CD4-positive, alpha-beta T cell (primary cell): ENCODE measurements around the gene KHK. TPM values are rescaled to one million over a fixed set of nuclear protein-coding genes. Genes with fewer than 3 reads are reported as not detected.
A peak's percentile ranks its signal among the peaks of the same experiment; 100 is the strongest.
"Not testable (repeated sequence)": the region's sequence is repeated elsewhere in the genome, so short reads cannot be mapped to it uniquely, and the experiment has no call there.

Experiments
- ATAC-seq: fragments of 200-7000 bp; cut with Tn5 transposase; one replicate; pipeline ENCODE4 v1.10.0; 2022; ENCODE audit warnings: mild to moderate bottlenecking; ENCODE audit not compliant: poor library complexity
- CTCF ChIA-PET: fragments of 350-600 bp; sonication (Branson Sonifier 250); formaldehyde crosslinking; loops from one replicate; lab custom pipeline; 2021; ENCODE audit warnings: antibody characterized with exemption, inconsistent platforms; lab: Charles Lee
- POLR2A ChIA-PET: fragments of 350-600 bp; sonication (Branson Sonifier 250); formaldehyde crosslinking; loops from one replicate; lab custom pipeline; 2021; ENCODE audit warnings: antibody characterized with exemption, inconsistent platforms; lab: Charles Lee
- DNase-seq, 14 experiments: peaks; one replicate each; pipeline ENCODE4 v3.0.0-alpha.2; 2013 to 2020; ENCODE audit warnings: mixed read lengths in 2 of 14
- H3K27ac ChIP-seq, 2 donors: one replicate each; pipeline versions ENCODE4 v1.5.1 to v1.7.0; 2013; ENCODE audit warnings: low read length in 2 of 2, low read depth in 1 of 2, mild to moderate bottlenecking in 1 of 2
- H3K27me3 ChIP-seq, 2 experiments: 1 replicate in 1 of 2; 2 replicates in 1 of 2; pipeline versions ENCODE4 v1.6.1 to v1.7.0; 2013; ENCODE audit warnings: low read length in 2 of 2, control low read depth in 1 of 2, mild to moderate bottlenecking in 1 of 2, moderate library complexity in 1 of 2; ENCODE audit not compliant: insufficient read depth in 2 of 2, control insufficient read depth in 1 of 2
- H3K36me3 ChIP-seq: one replicate; pipeline ENCODE4 v1.6.1; 2013; ENCODE audit warnings: low read length, control low read depth; ENCODE audit not compliant: insufficient read depth
- H3K4me1 ChIP-seq: one replicate; pipeline ENCODE4 v1.6.1; 2013; ENCODE audit warnings: low read length, control low read depth; ENCODE audit not compliant: insufficient read depth
- H3K4me3 ChIP-seq: one replicate; pipeline ENCODE4 v1.5.1; 2013; ENCODE audit warnings: mild to moderate bottlenecking, low read length, moderate library complexity
- H3K9me3 ChIP-seq, 2 experiments: 1 replicate in 1 of 2; 2 replicates in 1 of 2; pipeline versions ENCODE4 v1.6.1 to v1.7.0; 2013; ENCODE audit warnings: low read length in 2 of 2, mild to moderate bottlenecking in 2 of 2, control low read depth in 1 of 2, moderate library complexity in 1 of 2; ENCODE audit not compliant: control insufficient read depth in 1 of 2, insufficient read depth in 1 of 2
- H3K27ac Mint-ChIP-seq: one replicate; pipeline ENCODE4 v1.8.0; 2020; ENCODE audit warnings: mixed read lengths
- H3K27me3 Mint-ChIP-seq: one replicate; pipeline ENCODE4 v1.8.0; 2021; ENCODE audit warnings: mixed read lengths
- H3K36me3 Mint-ChIP-seq: one replicate; pipeline ENCODE4 v1.8.0; 2021; ENCODE audit warnings: low read depth, mixed read lengths
- H3K4me1 Mint-ChIP-seq: one replicate; pipeline ENCODE4 v1.8.0; 2021; ENCODE audit warnings: low read depth, mixed read lengths
- H3K4me3 Mint-ChIP-seq: one replicate; pipeline ENCODE4 v1.8.0; 2020; ENCODE audit warnings: mild to moderate bottlenecking, mixed read lengths
- H3K9me3 Mint-ChIP-seq: one replicate; pipeline ENCODE4 v1.8.0; 2020; ENCODE audit warnings: mixed read lengths
- CTCF ChIP-seq: fragments of 200-600 bp; IDR thresholded peaks from one replicate; pipeline ENCODE4 v1.8.0; 2022; ENCODE audit warnings: antibody characterized with exemption, mild to moderate bottlenecking
- intact Hi-C, 2 experiments: fragments of 100-400 bp; cut with DNase I in 1 of 2; cut with micrococcal nuclease in 1 of 2; formaldehyde crosslinking; loops; one replicate each; pipeline versions ENCODE4 v1.15.1 to v1.9.0; 2023 to 2025; cut with DNase I, micrococcal nuclease
- total RNA-seq, 174 experiments: library from RNA in 2 of 174; stranded (reverse) in 2 of 174; gene quantifications; one replicate each; pipeline ENCODE4 v1.2.3 and lab custom pipeline; 2021 to 2026

Gene KHK
- total RNA-seq, 2 experiments from 2014 or later, result 4.7 TPM

GRCh38 chr2:27115519-27115918, 28.9 kb downstream of the KHK start:
- H3K27me3 Mint-ChIP-seq, result peaks cover 33% of the 10 kb centered on the region
- no peaks in the 10 kb centered on the region for H3K9me3 Mint-ChIP-seq
- H3K36me3 Mint-ChIP-seq, result no peaks in the 10 kb centered on the region

GRCh38 chr2:27117995-27118524, 31.5 kb downstream of the KHK start:
- peaks cover 33% of the 10 kb centered on the region for H3K27me3 Mint-ChIP-seq
- peaks cover 13 to 14% of the 10 kb centered on the region in 2 experiments for H3K27me3 ChIP-seq
- no peaks in the 10 kb centered on the region for H3K36me3 Mint-ChIP-seq
- DNase-seq, result no peak
- CTCF ChIA-PET, result no interaction called here
- intact Hi-C loops, result no loop called here
- H3K36me3 ChIP-seq, result no peaks in the 10 kb centered on the region
- H3K9me3 Mint-ChIP-seq, result no peaks in the 10 kb centered on the region
- H3K27ac Mint-ChIP-seq, result no peak overlapping the region
- POLR2A ChIA-PET, result interaction anchor here (0.8 kb wide), 1 partner anchor 47 kb away, joined by 3 read pairs; the partner anchor contains the start of gene OST4
- H3K27ac ChIP-seq, result no peak overlapping the region
- TF ChIP-seq CTCF, result no peak
- no peak overlapping the region for H3K4me3 ChIP-seq
- peaks cover 16% of the 10 kb centered on the region for H3K4me1 ChIP-seq
- peaks cover 13% of the 10 kb centered on the region for H3K4me1 Mint-ChIP-seq
- H3K9me3 ChIP-seq, result peaks cover 0 to 4% of the 10 kb centered on the region in 2 experiments
- ATAC-seq, result no peak
- H3K4me3 Mint-ChIP-seq, result peak overlapping the region; percentile 7

More at GRCh38 chr2:27115519-27115918, 28.9 kb downstream of the KHK start:
- Histone ChIP-seq H3K27ac (no peak overlapping the region), H3K4me1 (peaks cover 9% of the 10 kb centered on the region), H3K9me3 (peaks cover 0 to 4% of the 10 kb centered on the region in 2 experiments), H3K27me3 (peaks cover 13 to 14% of the 10 kb centered on the region in 2 experiments), H3K4me3 (no peak overlapping the region), H3K36me3 (no peaks in the 10 kb centered on the region)
- ChIA-PET POLR2A (no interaction called here), CTCF (no interaction called here)
- intact Hi-C loops, result no loop called here
- DNase-seq (no peak), ATAC-seq (no peak)
- no peak for TF ChIP-seq CTCF
- no peak overlapping the region for H3K4me3 Mint-ChIP-seq
- no peak overlapping the region for H3K27ac Mint-ChIP-seq
- peaks cover 10% of the 10 kb centered on the region for H3K4me1 Mint-ChIP-seq

- ChIA-PET CTCF (no interaction called here), POLR2A (interaction anchor here (0.8 kb wide), 1 partner anchor 47 kb away, joined by 3 read pairs; the partner anchor contains the start of gene OST4)
- peaks cover 18% of the 10 kb centered on the region for H3K4me1 Mint-ChIP-seq
- intact Hi-C loops, result no loop called here
- Histone ChIP-seq H3K4me1 (peaks cover 21% of the 10 kb centered on the region), H3K27me3 (peaks cover 13 to 14% of the 10 kb centered on the region in 2 experiments), H3K36me3 (no peaks in the 10 kb centered on the region), H3K4me3 (peak within 1 kb of the TSS; percentile 24), H3K27ac (no peak within 1 kb of the TSS), H3K9me3 (peaks cover 0 to 4% of the 10 kb centered on the region in 2 experiments)
- no peaks in the 10 kb centered on the region for H3K36me3 Mint-ChIP-seq
- no peak for ATAC-seq
- H3K27me3 Mint-ChIP-seq, result peaks cover 33% of the 10 kb centered on the region
- no peak for TF ChIP-seq CTCF
- peak in 2 of 14 experiments; percentile 25 to 43 for DNase-seq
- H3K27ac Mint-ChIP-seq, result no peak within 1 kb of the TSS
- peak within 1 kb of the TSS; percentile 81 for H3K4me3 Mint-ChIP-seq
- H3K9me3 Mint-ChIP-seq, result no peaks in the 10 kb centered on the region
These were observed 32.2 kb downstream of the KHK start, which contains the start of gene CGREF1 for GRCh38 chr2:27118525-27119329. CGREF1 (minus strand) TSS chr2:27119128; CDS start chr2:27104366, 14,762 bp downstream.

- H3K27ac Mint-ChIP-seq, H3K9me3 ChIP-seq, H3K36me3 Mint-ChIP-seq, H3K27ac ChIP-seq, CTCF ChIA-PET, ATAC-seq, DNase-seq, intact Hi-C loops, H3K36me3 ChIP-seq, POLR2A ChIA-PET, H3K9me3 Mint-ChIP-seq: not testable (repeated sequence)
- Histone ChIP-seq H3K27me3 (peaks cover 13 to 14% of the 10 kb centered on the region in 2 experiments), H3K4me3 (peak overlapping the region; percentile 24), H3K4me1 (peaks cover 26% of the 10 kb centered on the region)
- H3K4me1 Mint-ChIP-seq, result peaks cover 18% of the 10 kb centered on the region
- peaks cover 33% of the 10 kb centered on the region for H3K27me3 Mint-ChIP-seq
- H3K4me3 Mint-ChIP-seq, result peak overlapping the region; percentile 81
These were observed 32.7 kb downstream of the KHK start for GRCh38 chr2:27119330-27119670.
